Measurements from ENCODE around the gene ZNF775.

DNA sequence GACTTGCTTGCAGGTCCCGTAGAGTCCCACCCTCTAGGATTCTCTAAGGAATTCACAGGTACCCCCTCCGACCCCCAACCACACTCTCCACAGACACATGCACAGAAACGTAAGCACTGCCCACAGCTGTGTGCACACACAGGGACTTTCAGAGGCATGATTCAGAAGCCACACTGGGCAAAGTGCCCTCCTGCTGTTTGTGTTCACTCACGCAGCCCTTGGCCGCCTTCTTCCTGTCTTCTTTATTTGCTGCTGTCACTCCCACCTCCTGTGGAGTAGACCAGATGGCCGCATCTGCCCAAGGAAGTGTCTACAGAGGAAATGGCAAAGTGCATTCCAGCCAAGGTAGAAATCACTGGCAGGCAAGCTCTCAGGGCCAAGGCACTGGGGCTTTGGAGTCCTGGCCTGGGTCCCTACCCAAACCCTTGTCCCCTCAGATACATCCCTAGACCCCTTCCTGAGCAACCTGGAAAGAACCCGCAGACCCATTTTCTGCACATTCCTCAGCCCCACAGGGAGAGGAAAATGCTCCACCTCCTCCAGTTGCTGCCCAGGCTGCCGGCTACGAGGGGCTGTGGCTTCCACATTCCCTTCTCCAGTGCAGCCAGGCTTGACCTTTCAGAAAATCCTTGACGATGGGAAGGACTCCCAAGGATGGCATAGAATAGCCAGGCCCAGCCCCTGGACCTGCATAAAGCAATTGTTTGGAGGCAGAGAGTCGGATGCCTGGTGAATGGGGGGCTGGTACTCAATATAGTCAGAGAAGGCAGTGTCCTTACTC is 49.7 kb downstream of the ZNF775 start:
- TF ChIP-seq CTCF (IDR thresholded peaks at IDR 0.05; ENCODE audit: borderline replicate concordance, extremely low read depth, low read length, poor library complexity, severe bottlenecking) (no peak), EZH2 (IDR thresholded peaks at IDR 0.05; ENCODE audit: borderline replicate concordance, low read depth, low read length, severe bottlenecking) (no peak)

Data from DND-41 (cell line).